HUES64 (cell line): ENCODE data around the gene EPS8L3.

ENCODE experiments used
- H3K27ac ChIP-seq: 2 replicates; pipeline ENCODE4 v1.7.0; 2013; ENCODE audit warnings: low read depth, low read length, inconsistent platforms
- H3K27me3 ChIP-seq: 2 replicates; pipeline ENCODE4 v1.6.1; 2013; ENCODE audit warnings: mild to moderate bottlenecking, low read length; ENCODE audit not compliant: insufficient read depth
- H3K36me3 ChIP-seq: 2 replicates; pipeline ENCODE4 v1.6.1; 2013; ENCODE audit warnings: mild to moderate bottlenecking, low read length; ENCODE audit not compliant: insufficient read depth
- H3K4me1 ChIP-seq: 2 replicates; pipeline ENCODE4 v1.6.1; 2013; ENCODE audit warnings: mild to moderate bottlenecking, low read length, moderate library complexity; ENCODE audit not compliant: insufficient read depth
- H3K4me3 ChIP-seq: 2 replicates; pipeline ENCODE4 v1.5.1; 2013; ENCODE audit warnings: mild to moderate bottlenecking, low read length, moderate library complexity
- H3K9ac ChIP-seq: 2 replicates; pipeline ENCODE4 v1.6.1; 2013; ENCODE audit warnings: mild to moderate bottlenecking, low read depth, low read length
- H3K9me3 ChIP-seq: 2 replicates; pipeline ENCODE4 v1.6.1; 2013; ENCODE audit warnings: low read depth, low read length; ENCODE audit not compliant: insufficient read depth
- WGBS: fragments of 150-250, 120-280 bp; methylation state at CpG from one replicate; pipeline ENCODE4 v1.1.7; 2013; ENCODE audit warnings: missing lambda C conversion rate; 5-methylcytosine and 5-hydroxymethylcytosine counted together

The EPS8L3 gene

GRCh38 chr1:109791495-109792043, 27.8 kb upstream of the EPS8L3 start:
- 0 out of 2 replicates have a peak overlapping the region, but pooled peaks have one; percentile 44 for H3K9ac ChIP-seq
- H3K4me1 ChIP-seq: peaks cover 33% of the 10 kb centered on the region
- 79% methylated on average over 9 of the region's 9 CpGs for WGBS
- no peaks in the 10 kb centered on the region for H3K27me3 ChIP-seq
- no peak overlapping the region for H3K4me3 ChIP-seq
- peak overlapping the region; percentile 44; the same call in 1 of the 2 replicates for H3K27ac ChIP-seq
- H3K9me3 ChIP-seq: no peaks in the 10 kb centered on the region
- H3K36me3 ChIP-seq: no peaks in the 10 kb centered on the region

DNA sequence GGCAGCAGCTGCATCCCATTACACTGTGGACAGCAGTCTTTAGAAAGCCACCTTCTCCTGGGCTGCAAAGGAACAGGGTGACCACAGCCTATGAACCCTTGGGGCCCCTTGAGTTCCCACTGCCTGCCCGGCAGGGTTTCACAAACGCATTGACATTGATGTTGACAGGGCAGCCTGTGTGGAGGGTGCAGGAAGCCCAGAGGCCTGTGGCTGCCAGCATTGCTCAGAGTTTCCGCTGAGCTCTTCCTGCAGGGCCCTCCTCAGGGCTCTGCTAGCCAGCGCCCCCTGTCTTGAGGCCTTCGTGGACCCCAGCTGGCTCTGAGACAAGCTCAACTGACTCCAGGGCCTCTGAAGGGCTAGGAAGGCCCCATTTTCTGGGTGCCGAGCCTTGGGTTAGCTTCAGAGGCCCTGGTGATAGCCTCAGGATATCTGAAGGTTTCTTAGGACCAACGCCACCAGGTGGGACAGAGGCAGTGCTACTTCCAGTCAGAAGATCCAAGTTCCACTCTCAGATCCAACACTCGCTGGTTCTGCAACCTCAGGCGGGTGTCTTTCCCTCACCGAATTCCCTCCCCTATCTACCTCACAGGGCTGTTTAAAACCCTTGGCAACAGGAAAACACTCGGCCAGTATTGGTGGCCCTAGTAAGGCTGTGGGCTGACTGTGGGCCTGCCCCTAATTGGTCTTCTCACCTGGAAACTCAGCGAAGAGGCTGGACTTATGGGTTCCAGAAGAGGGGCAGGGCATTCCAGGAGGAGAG, 27.2 kb upstream of the EPS8L3 start:
- no peak overlapping the region for H3K9ac ChIP-seq
- H3K4me1 ChIP-seq: peaks cover 33% of the 10 kb centered on the region
- WGBS: 80% methylated on average over 12 of the region's 12 CpGs
- H3K27ac ChIP-seq: no peak overlapping the region
- H3K9me3 ChIP-seq: no peaks in the 10 kb centered on the region
- H3K4me3 ChIP-seq: no peak overlapping the region
- no peaks in the 10 kb centered on the region for H3K36me3 ChIP-seq
- no peaks in the 10 kb centered on the region for H3K27me3 ChIP-seq

DNA sequence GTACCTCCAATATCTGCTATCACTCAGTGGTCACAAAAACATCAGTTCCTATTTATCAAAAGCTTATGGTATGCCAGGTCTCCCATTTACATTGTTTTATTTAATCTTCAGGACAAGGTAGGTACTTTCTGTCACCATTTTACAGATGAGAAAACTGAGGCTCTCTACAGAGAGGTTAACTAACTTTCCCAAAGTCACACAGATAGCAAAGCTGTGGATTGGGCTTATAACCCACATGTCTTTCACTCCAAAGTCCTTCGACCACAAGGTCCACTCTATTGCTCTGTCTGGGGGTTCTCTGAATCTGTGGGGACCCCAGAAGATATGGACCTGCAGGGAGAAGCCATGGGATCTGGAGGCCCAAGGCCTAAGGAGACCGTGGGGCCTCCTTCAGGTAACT, 26.6 kb upstream of the EPS8L3 start:
- WGBS: 96% methylated on average over 2 of the region's 2 CpGs
- Histone ChIP-seq H3K9ac (no peak overlapping the region), H3K9me3 (no peaks in the 10 kb centered on the region), H3K4me3 (no peak overlapping the region), H3K4me1 (peaks cover 33% of the 10 kb centered on the region), H3K27ac (no peak overlapping the region), H3K36me3 (no peaks in the 10 kb centered on the region), H3K27me3 (no peaks in the 10 kb centered on the region)

GRCh38 chr1:109789551-109790180, 25.9 kb upstream of the EPS8L3 start:
- no peaks in the 10 kb centered on the region for H3K36me3 ChIP-seq
- H3K27me3 ChIP-seq: no peaks in the 10 kb centered on the region
- no peak overlapping the region for H3K27ac ChIP-seq
- H3K9me3 ChIP-seq: no peaks in the 10 kb centered on the region
- peaks cover 33% of the 10 kb centered on the region for H3K4me1 ChIP-seq
- WGBS: 90% methylated on average over 9 of the region's 9 CpGs
- no peak overlapping the region for H3K9ac ChIP-seq
- no peak overlapping the region for H3K4me3 ChIP-seq

GRCh38 chr1:109788695-109789521, 25.2 kb upstream of the EPS8L3 start:
- Histone ChIP-seq H3K27ac (no peak overlapping the region), H3K9ac (no peak overlapping the region)

GRCh38 chr1:109787845-109788601, 24.3 kb upstream of the EPS8L3 start:
- Histone ChIP-seq H3K9me3 (no peaks in the 10 kb centered on the region), H3K9ac (no peak overlapping the region), H3K36me3 (no peaks in the 10 kb centered on the region), H3K4me3 (no peak overlapping the region), H3K27ac (no peak overlapping the region), H3K27me3 (no peaks in the 10 kb centered on the region), H3K4me1 (peaks cover 26% of the 10 kb centered on the region)
- 91% methylated on average over 19 of the region's 19 CpGs for WGBS

More at GRCh38 chr1:109788695-109789521, 25.2 kb upstream of the EPS8L3 start:
- Histone ChIP-seq H3K9me3 (no peaks in the 10 kb centered on the region), H3K4me3 (no peak overlapping the region), H3K27me3 (no peaks in the 10 kb centered on the region), H3K4me1 (peaks cover 29% of the 10 kb centered on the region), H3K36me3 (no peaks in the 10 kb centered on the region)
- WGBS: 86% methylated on average over 9 of the region's 9 CpGs

GRCh38 chr1:109787211-109787844, 23.6 kb upstream of the EPS8L3 start:
- 91% methylated on average over 9 of the region's 9 CpGs for WGBS
- no peak overlapping the region for H3K9ac ChIP-seq
- H3K36me3 ChIP-seq: no peaks in the 10 kb centered on the region
- H3K27ac ChIP-seq: no peak overlapping the region
- no peaks in the 10 kb centered on the region for H3K27me3 ChIP-seq
- H3K9me3 ChIP-seq: no peaks in the 10 kb centered on the region
- H3K4me3 ChIP-seq: no peak overlapping the region
- peaks cover 28% of the 10 kb centered on the region for H3K4me1 ChIP-seq

- H3K36me3 ChIP-seq: no peaks in the 10 kb centered on the region
- H3K27ac ChIP-seq: no peak overlapping the region
- no peak overlapping the region for H3K4me3 ChIP-seq
- WGBS: 91% methylated on average over 6 of the region's 6 CpGs
- 0 out of 2 replicates have a peak, but pooled peaks cover 3% of the 10 kb centered on the region for H3K9me3 ChIP-seq
- no peak overlapping the region for H3K9ac ChIP-seq
- H3K4me1 ChIP-seq: peaks cover 21% of the 10 kb centered on the region
- no peaks in the 10 kb centered on the region for H3K27me3 ChIP-seq
Measured at GRCh38 chr1:109786531-109787021, 22.9 kb upstream of the EPS8L3 start.

DNA sequence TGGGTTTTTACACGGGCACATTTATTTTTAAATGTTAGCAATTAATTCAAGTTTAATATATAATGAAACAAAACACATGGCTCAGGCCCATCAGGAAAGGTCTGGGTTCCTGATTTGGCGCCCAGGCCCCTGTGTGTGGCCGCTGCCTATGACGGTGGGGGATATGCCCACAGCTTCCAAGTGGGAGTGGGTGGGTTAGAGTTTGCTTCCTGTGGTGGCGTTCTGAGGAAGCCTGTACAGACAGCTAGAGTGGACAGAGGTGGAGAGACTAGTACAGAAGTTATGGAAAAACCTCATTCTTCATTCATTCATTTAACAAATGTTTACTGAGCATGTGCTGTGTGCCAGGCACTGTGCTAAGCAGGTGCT, 22.4 kb upstream of the EPS8L3 start:
- WGBS: 90% methylated on average over 4 of the region's 5 CpGs
- Histone ChIP-seq H3K9ac (no peak overlapping the region), H3K4me1 (peaks cover 16% of the 10 kb centered on the region), H3K9me3 (peaks cover 6% of the 10 kb centered on the region; the same call in 1 of the 2 replicates), H3K27ac (no peak overlapping the region), H3K27me3 (no peaks in the 10 kb centered on the region), H3K4me3 (no peak overlapping the region), H3K36me3 (no peaks in the 10 kb centered on the region)

DNA sequence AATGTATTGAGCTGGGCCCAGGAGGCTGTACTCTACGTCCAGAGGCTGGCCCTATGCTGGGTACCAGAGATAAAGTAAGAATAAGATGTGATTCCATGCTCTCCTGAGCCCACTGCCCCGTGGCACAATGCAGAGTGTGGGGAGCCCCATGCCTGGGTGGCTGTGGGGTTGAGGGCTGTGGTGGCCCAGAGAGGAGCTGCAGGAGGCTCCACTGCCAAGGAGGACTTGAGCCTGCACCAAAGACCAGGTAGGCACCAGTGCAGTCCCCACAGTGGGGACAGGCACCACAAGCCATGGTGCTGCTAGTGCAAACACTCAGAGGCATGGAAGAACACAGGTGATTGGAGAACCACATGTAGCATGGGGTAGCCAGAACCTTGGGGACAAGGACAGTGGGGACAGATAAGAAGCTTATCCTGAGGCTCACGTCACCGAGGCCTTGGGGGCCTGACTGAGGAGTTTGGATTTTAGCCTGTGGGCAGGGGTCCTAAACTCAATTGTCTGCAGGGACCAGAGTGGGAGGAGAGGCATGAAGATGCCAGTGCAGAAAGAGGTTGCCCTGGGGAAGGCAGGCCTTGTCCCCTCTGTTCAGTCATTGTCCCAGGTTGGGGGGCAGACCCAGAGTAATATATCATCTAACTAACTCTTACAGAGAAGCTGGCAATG, 21.9 kb upstream of the EPS8L3 start:
- Histone ChIP-seq H3K27me3 (no peaks in the 10 kb centered on the region), H3K9me3 (peaks cover 11% of the 10 kb centered on the region), H3K36me3 (no peaks in the 10 kb centered on the region), H3K27ac (no peak overlapping the region), H3K4me3 (no peak overlapping the region), H3K4me1 (peaks cover 16% of the 10 kb centered on the region), H3K9ac (no peak overlapping the region)
- WGBS: 81% methylated on average over 4 of the region's 4 CpGs
